GM18498 (cell line): Measurements from ENCODE around the gene LRMDA.

Experiments used
- ATAC-seq: cut with Tn5 transposase; IDR thresholded peaks from one replicate; pipeline ENCODE4 v1.9.1; 2021; ENCODE audit warnings: mild to moderate bottlenecking, moderate library complexity; ENCODE audit not compliant: unreplicated experiment

Gene LRMDA

GRCh38 chr10:75852851-75853484 lies 421.5 kb downstream of the LRMDA start:
- ATAC-seq: no peak

GRCh38 chr10:75857269-75857846 lies 425.9 kb downstream of the LRMDA start:
- no peak for ATAC-seq

GRCh38 chr10:75857896-75858295 lies 426.5 kb downstream of the LRMDA start:
- no peak for ATAC-seq

GRCh38 chr10:75858339-75858738 lies 426.9 kb downstream of the LRMDA start:
- no peak for ATAC-seq

GRCh38 chr10:75859141-75859540 lies 427.7 kb downstream of the LRMDA start:
- ATAC-seq: no peak

- ATAC-seq: no peak
Observed at GRCh38 chr10:75860009-75860408, 428.6 kb downstream of the LRMDA start.

- no peak for ATAC-seq
Observed at GRCh38 chr10:75861582-75861981, 430.2 kb downstream of the LRMDA start.

- no peak for ATAC-seq
Observed at GRCh38 chr10:75862935-75863334, 431.5 kb downstream of the LRMDA start.

- no peak for ATAC-seq
Observed at GRCh38 chr10:75864717-75865116, 433.3 kb downstream of the LRMDA start.

GRCh38 chr10:75865413-75866299 lies 434.2 kb downstream of the LRMDA start:
- ATAC-seq: no peak

GRCh38 chr10:75866300-75866625 lies 434.8 kb downstream of the LRMDA start:
- no peak for ATAC-seq

- ATAC-seq: no peak
Observed at GRCh38 chr10:75866731-75867130, 435.3 kb downstream of the LRMDA start.

- no peak for ATAC-seq
Observed at GRCh38 chr10:75868574-75868973, 437.1 kb downstream of the LRMDA start.

GRCh38 chr10:75870039-75870645 lies 438.7 kb downstream of the LRMDA start:
- no peak for ATAC-seq

GRCh38 chr10:75875740-75876139 lies 444.3 kb downstream of the LRMDA start:
- no peak for ATAC-seq

- no peak for ATAC-seq
Observed at GRCh38 chr10:75876710-75877109, 445.3 kb downstream of the LRMDA start.

- ATAC-seq: no peak
Observed at GRCh38 chr10:75877877-75878276, 446.5 kb downstream of the LRMDA start.

GRCh38 chr10:75878586-75878985 lies 447.2 kb downstream of the LRMDA start:
- no peak for ATAC-seq

- ATAC-seq: no peak
Observed at GRCh38 chr10:75880031-75880775, 448.8 kb downstream of the LRMDA start.

GRCh38 chr10:75883081-75884072 lies 452.0 kb downstream of the LRMDA start:
- no peak for ATAC-seq
